B cell (primary cell): ENCODE data around the gene SCAMP1. TPM values are rescaled to one million over a fixed set of nuclear protein-coding genes. Genes with fewer than 3 reads are reported as not detected.

Experiments
- ATAC-seq: fragments of 200-7000 bp; cut with Tn5 transposase; one replicate; pipeline ENCODE4 v1.10.0; 2021; ENCODE audit warnings: low read depth, mild to moderate bottlenecking, moderate number of reproducible peaks, moderate library complexity
- CTCF ChIA-PET: fragments of 350-600 bp; sonication (Branson Sonifier 250); formaldehyde crosslinking; loops from one replicate; lab custom pipeline; 2021; ENCODE audit warnings: antibody characterized with exemption, inconsistent platforms; lab: Charles Lee
- POLR2A ChIA-PET: fragments of 350-600 bp; sonication (Branson Sonifier 250); formaldehyde crosslinking; loops from one replicate; lab custom pipeline; 2021; ENCODE audit warnings: antibody characterized with exemption; lab: Charles Lee
- DNase-seq: peaks from one replicate; pipeline ENCODE4 v3.0.0; 2013
- H2AFZ ChIP-seq: 2 replicates; pipeline ENCODE4 v1.6.1; 2012; ENCODE audit warnings: mild to moderate bottlenecking, low read depth, low read length; ENCODE audit not compliant: insufficient read depth, poor library complexity, severe bottlenecking
- H3K27ac ChIP-seq, 2 donors: 1 replicate in 1 of 2; 2 replicates in 1 of 2; pipeline ENCODE4 v1.5.1; 2012 to 2013; ENCODE audit warnings: low read length in 2 of 2, mild to moderate bottlenecking in 2 of 2, moderate library complexity in 1 of 2
- H3K27me3 ChIP-seq, 4 experiments: fragments of 200-600 bp in 1 of 4; sonication (generic) in 1 of 4; replicated peaks in 1 of 4; 1 replicate in 2 of 4; 2 replicates in 2 of 4; pipeline versions ENCODE4 v1.6.1 to v1.7.0; 2013 to 2016; ENCODE audit warnings: low read length in 3 of 4, mild to moderate bottlenecking in 2 of 4, mixed read lengths in 1 of 4, moderate library complexity in 1 of 4; ENCODE audit not compliant: insufficient read depth in 4 of 4, control insufficient read depth in 3 of 4; ENCODE audit errors: control extremely low read depth in 1 of 4
- H3K36me3 ChIP-seq, 2 experiments: replicated peaks in 1 of 2; 1 replicate in 1 of 2; 2 replicates in 1 of 2; pipeline versions ENCODE4 v1.6.1 to v1.7.1; 2013; ENCODE audit warnings: low read length in 1 of 2; ENCODE audit not compliant: insufficient read depth in 2 of 2, control insufficient read depth in 1 of 2; ENCODE audit errors: control extremely low read depth in 1 of 2, extremely low read depth in 1 of 2
- H3K4me1 ChIP-seq, 2 donors: fragments of 200-600 bp in 1 of 2; sonication (generic) in 1 of 2; 1 replicate in 1 of 2; 2 replicates in 1 of 2; pipeline versions ENCODE4 v1.5.1 to v1.6.1; 2013 to 2017; ENCODE audit warnings: low read length in 2 of 2; ENCODE audit not compliant: control insufficient read depth in 2 of 2, insufficient read depth in 2 of 2
- H3K4me2 ChIP-seq: replicated peaks from 2 replicates; pipeline ENCODE3; 2012; ENCODE audit warnings: mild to moderate bottlenecking, low read depth, low read length; ENCODE audit not compliant: poor library complexity, severe bottlenecking
- H3K4me3 ChIP-seq, 5 experiments: fragments of 200-600 bp in 1 of 5; sonication (generic) in 1 of 5; 1 replicate in 3 of 5; 2 replicates in 2 of 5; pipeline versions ENCODE4 v1.5.1 to v1.7.0; 2011 to 2016; ENCODE audit warnings: low read length in 4 of 5, mild to moderate bottlenecking in 4 of 5, low read depth in 2 of 5, control low read depth in 1 of 5, moderate library complexity in 1 of 5; ENCODE audit not compliant: insufficient read depth in 1 of 5; ENCODE audit errors: control extremely low read depth in 1 of 5, extremely low read depth in 1 of 5
- H3K79me2 ChIP-seq: fragments of 200-600 bp; sonication (generic); one replicate; pipeline ENCODE4 v1.6.0; 2016; ENCODE audit warnings: low read length; ENCODE audit not compliant: control insufficient read depth, insufficient read depth
- H3K9ac ChIP-seq: fragments of 200-600 bp; sonication (generic); 2 replicates; pipeline ENCODE4 v1.6.1; 2017; ENCODE audit warnings: mild to moderate bottlenecking, low read length, moderate library complexity
- H3K9me3 ChIP-seq, 3 donors: one replicate each; pipeline versions ENCODE4 v1.6.1 to v1.7.1; 2013; ENCODE audit warnings: low read length in 2 of 3; ENCODE audit not compliant: control insufficient read depth in 2 of 3, insufficient read depth in 1 of 3; ENCODE audit errors: control extremely low read depth in 1 of 3
- H4K20me1 ChIP-seq: 2 replicates; pipeline ENCODE4 v1.6.0; 2012; ENCODE audit warnings: mild to moderate bottlenecking, low read length; ENCODE audit not compliant: insufficient read depth, control insufficient read depth, poor library complexity, severe bottlenecking
- H3K27ac Mint-ChIP-seq: one replicate; pipeline ENCODE4 v1.8.0; 2021; ENCODE audit warnings: mixed read lengths
- H3K27me3 Mint-ChIP-seq: one replicate; pipeline ENCODE4 v1.8.0; 2021; ENCODE audit warnings: mixed read lengths
- H3K4me1 Mint-ChIP-seq: one replicate; pipeline ENCODE4 v1.8.0; 2021; ENCODE audit warnings: mixed read lengths
- H3K4me3 Mint-ChIP-seq: one replicate; pipeline ENCODE4 v1.8.0; 2021; ENCODE audit warnings: mixed read lengths
- H3K9me3 Mint-ChIP-seq: one replicate; pipeline ENCODE4 v1.8.0; 2022; ENCODE audit warnings: mixed read lengths; ENCODE audit not compliant: insufficient read depth
- CTCF ChIP-seq: fragments of 200-600 bp; IDR thresholded peaks from one replicate; pipeline ENCODE4 v1.8.0; 2022; ENCODE audit warnings: antibody characterized with exemption, mild to moderate bottlenecking
- EZH2 ChIP-seq: IDR thresholded peaks from 2 replicates; pipeline ENCODE4 v1.6.1; 2012; ENCODE audit warnings: borderline replicate concordance, low read depth, mild to moderate bottlenecking, moderate library complexity, low read length; ENCODE audit not compliant: insufficient read depth, poor library complexity, severe bottlenecking
- WGBS: methylation state at CpG from one replicate; pipeline ENCODE4 v1.1.5; 2013; ENCODE audit warnings: missing lambda C conversion rate; ENCODE audit not compliant: insufficient coverage; 5-methylcytosine and 5-hydroxymethylcytosine counted together
- intact Hi-C: fragments of 100-400 bp; cut with micrococcal nuclease; formaldehyde crosslinking; loops from one replicate; pipeline ENCODE4 v1.10.0; 2022
- polyA plus RNA-seq: library from polyadenylated mRNA; depleted of rRNA; stranded (reverse); fragments of >200 nt; gene quantifications from 2 replicates; pipeline ENCODE4 v1.2.3, GENCODE V29; 2012
- total RNA-seq, 2 donors: library from RNA; stranded (reverse); fragments of 120-200 nt in 1 of 2; gene quantifications; 1 replicate in 1 of 2; 2 replicates in 1 of 2; pipeline versions ENCODE4 v1.2.3 to v1.2.4, GENCODE V29; 2013 to 2022

SCAMP1 gene
- total and polyA plus RNA-seq, 2 donors (not counting 1 experiment from before 2014, with no cell fraction given), result 3.8 to 25.4 TPM

- TF ChIP-seq EZH2 (no peak), CTCF (no peak)
- H3K27me3 Mint-ChIP-seq, result peaks cover 5% of the 10 kb centered on the region
Measured at GRCh38 chr5:78339617-78340436, 20.6 kb upstream of the SCAMP1 start.

GRCh38 chr5:78341440-78341839 is 19.0 kb upstream of the SCAMP1 start:
- WGBS, result no CpG with 5 or more reads among the region's 3 CpGs
- H3K4me1 Mint-ChIP-seq, result no peaks in the 10 kb centered on the region
- no peak overlapping the region for H3K27ac Mint-ChIP-seq
- peaks cover 0 to 12% (median 6%) of the 10 kb centered on the region in 3 donors for H3K9me3 ChIP-seq
- intact Hi-C loops, result no loop called here
- no peak overlapping the region for H3K4me3 Mint-ChIP-seq
- no peak for DNase-seq
- H4K20me1 ChIP-seq, result no peaks in the 10 kb centered on the region
- CTCF ChIA-PET, result interaction anchor here (1.0 to 1.3 kb wide), 2 partner anchors 19 to 20 kb away, joined by 4 read pairs; no protein-coding TSS in a partner anchor
- H3K27me3 Mint-ChIP-seq, result peaks cover 5% of the 10 kb centered on the region
- no peak overlapping the region for H3K27ac ChIP-seq
- no peaks in the 10 kb centered on the region for H3K4me1 ChIP-seq
- TF ChIP-seq CTCF (no peak), EZH2 (no peak)
- no peaks in the 10 kb centered on the region for H3K36me3 ChIP-seq
- ATAC-seq, result no peak
- H3K79me2 ChIP-seq, result no peaks in the 10 kb centered on the region
- POLR2A ChIA-PET, result no interaction called here
- no peak overlapping the region for H3K4me3 ChIP-seq
- H2AFZ ChIP-seq, result no peak overlapping the region
- peaks cover 10% of the 10 kb centered on the region for H3K9me3 Mint-ChIP-seq
- H3K9ac ChIP-seq, result no peak overlapping the region
- no peak overlapping the region for H3K4me2 ChIP-seq
- H3K27me3 ChIP-seq, result no peaks in the 10 kb centered on the region

More at GRCh38 chr5:78339617-78340436, 20.6 kb upstream of the SCAMP1 start:
- H3K27me3 ChIP-seq, result no peaks in the 10 kb centered on the region
- POLR2A ChIA-PET, result no interaction called here
- H3K4me1 ChIP-seq, result no peaks in the 10 kb centered on the region
- DNase-seq (no peak), ATAC-seq (no peak)
- peaks cover 10% of the 10 kb centered on the region for H3K9me3 Mint-ChIP-seq
- H3K4me3 ChIP-seq, result no peak overlapping the region
- CTCF ChIA-PET, result interaction anchor here (1.3 kb wide), 1 partner anchor 17 kb away, joined by 4 read pairs; no protein-coding TSS in a partner anchor
- peaks cover 0 to 12% (median 6%) of the 10 kb centered on the region in 3 donors for H3K9me3 ChIP-seq
- intact Hi-C loops, result no loop called here
- H4K20me1 ChIP-seq, result no peaks in the 10 kb centered on the region
- H3K9ac ChIP-seq, result no peak overlapping the region
- H3K36me3 ChIP-seq, result no peaks in the 10 kb centered on the region
- no peaks in the 10 kb centered on the region for H3K4me1 Mint-ChIP-seq
- no peak overlapping the region for H3K4me3 Mint-ChIP-seq
- H2AFZ ChIP-seq, result no peak overlapping the region
- no peak overlapping the region for H3K27ac Mint-ChIP-seq
- WGBS, result 100% methylated on average over 2 of the region's 5 CpGs
- no peak overlapping the region for H3K4me2 ChIP-seq
- H3K27ac ChIP-seq, result no peak overlapping the region
- H3K79me2 ChIP-seq, result no peaks in the 10 kb centered on the region
